PC-3 (cell line): ENCODE data around the gene TMPRSS15.

ENCODE experiments used
- EZH2 ChIP-seq: fragments of 300-600 bp; sonication (generic); IDR thresholded peaks from one replicate; pipeline ENCODE4 v1.6.1; 2017; ENCODE audit warnings: antibody characterized with exemption, mild to moderate bottlenecking, low read length; ENCODE audit not compliant: unreplicated experiment
- EZH2phosphoT487 ChIP-seq: fragments of 300-600 bp; sonication (generic); IDR thresholded peaks from 2 replicates; pipeline ENCODE4 v1.6.1; 2018; ENCODE audit warnings: mild to moderate bottlenecking, antibody characterized with exemption, low read length, borderline replicate concordance
- TF ChIP-seq, protein P1 (sequence below): fragments of 300-600 bp; sonication (generic); conservative IDR thresholded peaks from 2 replicates; pipeline ENCODE4 v1.5.1; 2017; ENCODE audit warnings: antibody characterized with exemption, low read depth, mild to moderate bottlenecking, low read length

DNA sequence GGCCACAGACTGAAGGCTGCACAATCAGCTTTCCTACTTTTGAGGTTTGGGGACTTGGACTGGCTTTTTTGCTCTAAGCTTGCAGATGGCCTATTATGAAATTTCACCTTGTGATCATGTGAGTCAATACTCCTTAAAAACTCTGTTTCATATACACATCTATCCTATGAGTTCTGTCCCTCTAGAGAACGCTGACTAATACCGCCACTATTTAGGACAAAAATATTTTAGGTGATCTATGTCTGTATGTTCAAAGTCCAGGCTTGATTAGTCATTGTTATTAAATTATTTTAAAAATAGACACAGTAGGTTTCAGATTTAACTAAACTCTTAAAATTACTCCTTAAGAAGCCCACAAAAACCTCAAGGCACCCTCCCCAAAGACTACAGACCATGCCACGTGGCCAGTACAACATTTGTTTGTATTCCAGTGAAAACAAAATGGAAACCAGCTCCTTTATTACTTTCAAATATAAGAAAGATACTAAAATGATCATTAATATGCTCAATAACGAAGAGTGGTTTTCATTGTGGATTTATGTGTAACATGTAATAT lies 63.1 kb downstream of the TMPRSS15 start:
- TF ChIP-seq, protein P1, sequence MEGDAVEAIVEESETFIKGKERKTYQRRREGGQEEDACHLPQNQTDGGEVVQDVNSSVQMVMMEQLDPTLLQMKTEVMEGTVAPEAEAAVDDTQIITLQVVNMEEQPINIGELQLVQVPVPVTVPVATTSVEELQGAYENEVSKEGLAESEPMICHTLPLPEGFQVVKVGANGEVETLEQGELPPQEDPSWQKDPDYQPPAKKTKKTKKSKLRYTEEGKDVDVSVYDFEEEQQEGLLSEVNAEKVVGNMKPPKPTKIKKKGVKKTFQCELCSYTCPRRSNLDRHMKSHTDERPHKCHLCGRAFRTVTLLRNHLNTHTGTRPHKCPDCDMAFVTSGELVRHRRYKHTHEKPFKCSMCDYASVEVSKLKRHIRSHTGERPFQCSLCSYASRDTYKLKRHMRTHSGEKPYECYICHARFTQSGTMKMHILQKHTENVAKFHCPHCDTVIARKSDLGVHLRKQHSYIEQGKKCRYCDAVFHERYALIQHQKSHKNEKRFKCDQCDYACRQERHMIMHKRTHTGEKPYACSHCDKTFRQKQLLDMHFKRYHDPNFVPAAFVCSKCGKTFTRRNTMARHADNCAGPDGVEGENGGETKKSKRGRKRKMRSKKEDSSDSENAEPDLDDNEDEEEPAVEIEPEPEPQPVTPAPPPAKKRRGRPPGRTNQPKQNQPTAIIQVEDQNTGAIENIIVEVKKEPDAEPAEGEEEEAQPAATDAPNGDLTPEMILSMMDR: no peak
- no peak for TF ChIP-seq EZH2phosphoT487
- no peak for TF ChIP-seq EZH2
